ENCODE measurements around the gene GNG13. TPM values are rescaled to one million over a fixed set of nuclear protein-coding genes. Genes with fewer than 3 reads are reported as not detected.
"Not testable (repeated sequence)": the region's sequence is repeated elsewhere in the genome, so short reads cannot be mapped to it uniquely, and the experiment has no call there.

GNG13 gene
- total RNA-seq, 2 donors from 2014 or later: not detected

GRCh38 chr16:840561-841454, 40.3 kb upstream of the GNG13 start:
- no peaks in the 10 kb centered on the region for H3K27me3 ChIP-seq

GRCh38 chr16:839643-840408, 39.3 kb upstream of the GNG13 start:
- H3K4me1 ChIP-seq: no peaks in the 10 kb centered on the region
- DNase-seq (ENCODE audit: low spot score): no peak
- no peaks in the 10 kb centered on the region for H3K36me3 ChIP-seq
- TF ChIP-seq, protein P1, sequence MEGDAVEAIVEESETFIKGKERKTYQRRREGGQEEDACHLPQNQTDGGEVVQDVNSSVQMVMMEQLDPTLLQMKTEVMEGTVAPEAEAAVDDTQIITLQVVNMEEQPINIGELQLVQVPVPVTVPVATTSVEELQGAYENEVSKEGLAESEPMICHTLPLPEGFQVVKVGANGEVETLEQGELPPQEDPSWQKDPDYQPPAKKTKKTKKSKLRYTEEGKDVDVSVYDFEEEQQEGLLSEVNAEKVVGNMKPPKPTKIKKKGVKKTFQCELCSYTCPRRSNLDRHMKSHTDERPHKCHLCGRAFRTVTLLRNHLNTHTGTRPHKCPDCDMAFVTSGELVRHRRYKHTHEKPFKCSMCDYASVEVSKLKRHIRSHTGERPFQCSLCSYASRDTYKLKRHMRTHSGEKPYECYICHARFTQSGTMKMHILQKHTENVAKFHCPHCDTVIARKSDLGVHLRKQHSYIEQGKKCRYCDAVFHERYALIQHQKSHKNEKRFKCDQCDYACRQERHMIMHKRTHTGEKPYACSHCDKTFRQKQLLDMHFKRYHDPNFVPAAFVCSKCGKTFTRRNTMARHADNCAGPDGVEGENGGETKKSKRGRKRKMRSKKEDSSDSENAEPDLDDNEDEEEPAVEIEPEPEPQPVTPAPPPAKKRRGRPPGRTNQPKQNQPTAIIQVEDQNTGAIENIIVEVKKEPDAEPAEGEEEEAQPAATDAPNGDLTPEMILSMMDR (IDR thresholded peaks at IDR 0.05): no peak
- H3K4me3 ChIP-seq: no peak overlapping the region
- peaks cover 3 to 21% of the 10 kb centered on the region in 2 donors for H3K9me3 ChIP-seq
- H3K27ac ChIP-seq: no peak overlapping the region
- H3K27me3 ChIP-seq: no peaks in the 10 kb centered on the region

More at GRCh38 chr16:840561-841454, 40.3 kb upstream of the GNG13 start:
- Histone ChIP-seq H3K4me1 (no peaks in the 10 kb centered on the region), H3K27ac (no peak overlapping the region), H3K4me3 (no peak overlapping the region), H3K36me3 (no peaks in the 10 kb centered on the region), H3K9me3 (peaks cover 2 to 14% of the 10 kb centered on the region in 2 donors)
- TF ChIP-seq, protein P1 (IDR thresholded peaks at IDR 0.05): no peak
- no peak for DNase-seq (ENCODE audit: low spot score)

DNA sequence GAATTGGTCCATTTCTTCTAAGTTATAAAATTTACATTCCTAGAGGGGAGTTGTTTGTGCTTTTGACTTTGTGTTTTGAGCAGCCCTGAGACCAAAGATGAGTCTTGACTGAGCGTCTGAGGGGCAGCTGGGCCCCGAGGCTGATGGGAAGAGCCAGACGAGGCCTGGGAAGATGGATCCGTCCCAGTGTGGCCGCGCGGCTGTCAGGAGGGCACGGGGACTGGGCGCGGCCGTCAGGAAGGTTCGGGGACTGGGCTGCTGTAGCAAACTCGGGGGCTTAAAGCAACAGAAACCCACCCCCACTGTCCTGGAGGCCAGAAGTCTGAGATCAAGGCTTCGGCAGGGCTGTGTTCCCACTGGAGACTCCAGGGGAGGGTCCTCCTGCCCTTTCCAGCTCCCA, 38.2 kb upstream of the GNG13 start:
- Histone ChIP-seq H3K27ac (no peak overlapping the region), H3K4me3 (no peak overlapping the region), H3K36me3 (no peaks in the 10 kb centered on the region), H3K4me1 (no peaks in the 10 kb centered on the region), H3K27me3 (no peaks in the 10 kb centered on the region), H3K9me3 (peaks cover 3 to 28% of the 10 kb centered on the region in 2 donors)
- no peak for DNase-seq (ENCODE audit: low spot score)
- TF ChIP-seq, protein P1 (IDR thresholded peaks at IDR 0.05): no peak

GRCh38 chr16:836822-837221, 36.3 kb upstream of the GNG13 start:
- H3K36me3 ChIP-seq; H3K4me3 ChIP-seq; DNase-seq (ENCODE audit: low spot score); H3K27ac ChIP-seq; H3K4me1 ChIP-seq; H3K27me3 ChIP-seq: not testable (repeated sequence)
- peaks cover 3 to 28% of the 10 kb centered on the region in 2 donors for H3K9me3 ChIP-seq

- no peaks in the 10 kb centered on the region for H3K36me3 ChIP-seq
- no peaks in the 10 kb centered on the region for H3K4me1 ChIP-seq
- no peaks in the 10 kb centered on the region for H3K27me3 ChIP-seq
- peaks cover 3 to 28% of the 10 kb centered on the region in 2 donors for H3K9me3 ChIP-seq
- TF ChIP-seq, protein P1 (IDR thresholded peaks at IDR 0.05): no peak
- H3K4me3 ChIP-seq: no peak overlapping the region
- H3K27ac ChIP-seq: no peak overlapping the region
- no peak for DNase-seq (ENCODE audit: low spot score)
These were observed 35.7 kb upstream of the GNG13 start for GRCh38 chr16:836221-836620.

- Histone ChIP-seq H3K9me3 (peaks cover 3 to 28% of the 10 kb centered on the region in 2 donors), H3K36me3 (no peaks in the 10 kb centered on the region), H3K27ac (no peak overlapping the region), H3K4me3 (no peak overlapping the region), H3K4me1 (no peaks in the 10 kb centered on the region), H3K27me3 (no peaks in the 10 kb centered on the region)
- TF ChIP-seq, protein P1 (IDR thresholded peaks at IDR 0.05): no peak
- no peak for DNase-seq (ENCODE audit: low spot score)
These were observed 34.8 kb upstream of the GNG13 start for GRCh38 chr16:835373-835772.
